Stimulated activated CD8-positive, alpha-beta memory T cell treated with anti-CD3 and anti-CD28 coated beads, Interleukin-12 subunit alpha, Interleukin-12 subunit beta, amount 100 ng/mL, for 1 hour (primary cell): ENCODE measurements around the gene RAB33B.

Experiments used
- DNase-seq: peaks from one replicate; pipeline ENCODE4 v3.0.0-alpha.2; 2020; ENCODE audit warnings: low read depth

RAB33B gene

GRCh38 chr4:139508581-139509237 lies 54.8 kb downstream of the RAB33B start:
- DNase-seq = no peak

- no peak for DNase-seq
Measured at GRCh38 chr4:139509727-139510410, 55.9 kb downstream of the RAB33B start.

- DNase-seq = no peak
Measured at GRCh38 chr4:139511320-139511719, 57.4 kb downstream of the RAB33B start.

GRCh38 chr4:139514382-139515059 lies 60.6 kb downstream of the RAB33B start:
- no peak for DNase-seq

GRCh38 chr4:139515531-139515958 lies 61.6 kb downstream of the RAB33B start:
- no peak for DNase-seq

- no peak for DNase-seq
Measured at GRCh38 chr4:139521754-139522401, 68.0 kb downstream of the RAB33B start.

- DNase-seq = no peak
Measured at GRCh38 chr4:139522457-139522856, 68.5 kb downstream of the RAB33B start.

GRCh38 chr4:139523076-139523475 lies 69.2 kb downstream of the RAB33B start:
- no peak for DNase-seq

GRCh38 chr4:139524062-139524631 lies 70.2 kb downstream of the RAB33B start:
- DNase-seq = no peak

- DNase-seq = no peak
Measured at GRCh38 chr4:139525414-139525813, 71.5 kb downstream of the RAB33B start.
